ENCODE results near the gene OSBPL3. TPM values are rescaled to one million over a fixed set of nuclear protein-coding genes. Genes with fewer than 3 reads are reported as not detected.

The OSBPL3 gene
- total RNA-seq, 1 experiment from 2014 or later, result 8.6 TPM

DNA sequence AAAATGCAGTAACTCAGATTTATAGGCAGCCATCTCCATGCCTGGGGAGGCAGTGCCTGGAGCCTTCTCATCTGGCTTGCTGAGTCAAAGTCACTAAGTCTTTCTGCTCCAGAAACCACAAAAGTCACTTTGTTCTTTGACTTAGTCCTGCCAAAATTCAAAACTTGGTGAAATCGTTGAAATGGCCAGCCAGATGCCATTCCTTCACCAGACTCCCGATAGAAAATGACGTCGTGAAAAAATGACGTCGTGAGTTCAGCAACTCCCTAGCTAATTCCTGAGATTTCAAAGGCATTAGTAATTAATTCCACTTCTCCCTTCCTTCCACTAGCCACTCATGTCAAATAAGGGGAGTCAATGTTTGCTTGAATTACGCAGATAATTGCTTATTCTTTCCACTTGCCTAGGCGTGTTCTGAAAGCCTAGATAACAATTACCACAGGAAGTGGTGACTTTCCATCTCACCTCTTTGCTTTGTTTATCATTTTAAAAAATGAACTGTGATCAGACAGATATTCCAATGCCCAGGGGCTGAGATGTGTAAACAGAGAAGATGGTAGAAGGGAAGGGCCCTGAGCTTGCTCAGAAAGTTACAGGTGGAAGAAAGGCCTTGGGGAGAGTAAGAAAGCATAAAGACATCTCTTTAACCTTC is 48.5 kb upstream of the OSBPL3 start:
- Histone ChIP-seq H3K27ac (ENCODE audit: insufficient read length, low read depth, low read length) (no peak overlapping the region), H2BK5ac (ENCODE audit: insufficient read length, low read length) (no peak overlapping the region), H3K4me1 (ENCODE audit: insufficient read depth, low read length) (peaks cover 6% of the 10 kb centered on the region; the same call in 1 of the 2 replicates), H4K20me1 (ENCODE audit: control insufficient read depth, insufficient read depth, insufficient read length) (no peaks in the 10 kb centered on the region), H2BK20ac (ENCODE audit: low read depth, low read length, poor library complexity, severe bottlenecking) (no peak overlapping the region), H4K8ac (replicated peaks; ENCODE audit: insufficient read length, low read depth, low read length) (no peak overlapping the region), H4K91ac (ENCODE audit: insufficient read length, low read depth, low read length) (no peak overlapping the region), H4K5ac (ENCODE audit: insufficient read length, low read depth, low read length) (no peak overlapping the region), H2BK120ac (ENCODE audit: low read depth, low read length, poor library complexity, severe bottlenecking) (no peak overlapping the region), H3K4ac (ENCODE audit: low read depth, low read length) (no peak overlapping the region), H3K56ac (ENCODE audit: insufficient read length, low read depth, low read length) (no peak overlapping the region), H3K23ac (ENCODE audit: insufficient read length, low read depth, low read length) (no peak overlapping the region), H2AK5ac (ENCODE audit: insufficient read length, low read length) (no peak overlapping the region), H3K23me2 (ENCODE audit: insufficient read length, low read depth, low read length, poor library complexity, severe bottlenecking) (no peaks in the 10 kb centered on the region), H3K79me2 (ENCODE audit: insufficient read depth, low read length) (no peaks in the 10 kb centered on the region), H3K9ac (ENCODE audit: extremely low read depth, insufficient read length, low read length) (no peak overlapping the region), H3T11ph (ENCODE audit: low read length) (no peak overlapping the region), H3K14ac (ENCODE audit: insufficient read depth, low read length) (no peak overlapping the region), H2AFZ (ENCODE audit: low read length) (no peak overlapping the region), H3K4me2 (ENCODE audit: insufficient read depth, insufficient read length, low read length) (no peak overlapping the region), H3K27me3 (ENCODE audit: insufficient read depth, low read length) (no peaks in the 10 kb centered on the region), H3K79me1 (ENCODE audit: insufficient read depth, low read depth, low read length, poor library complexity, severe bottlenecking) (no peaks in the 10 kb centered on the region), H3K9me3 (ENCODE audit: control insufficient read depth, low read depth, low read length) (no peaks in the 10 kb centered on the region), H3K18ac (ENCODE audit: insufficient read length, low read depth, low read length) (no peak overlapping the region), H2BK12ac (ENCODE audit: insufficient read length, low read depth, low read length) (no peak overlapping the region), H2BK15ac (ENCODE audit: low read depth, low read length) (no peak overlapping the region)
- Mint-ChIP-seq H3K4me1 (peaks cover 35 to 43% of the 10 kb centered on the region in 2 experiments), H3K27me3 (ENCODE audit: low read depth) (peaks cover 16% of the 10 kb centered on the region), H3K4me3 (no peak overlapping the region), H3K36me3 (ENCODE audit: insufficient read depth in 1 of 3, low read depth in 3 of 3) (peaks cover 0 to 4% (median 0%) of the 10 kb centered on the region in 3 experiments; a peak in 2 of 7 replicates), H3K27ac (no peak overlapping the region), H3K9me3 (peaks cover 2 to 3% of the 10 kb centered on the region in 2 experiments; a peak in 1 of 5 replicates)
- no peak for DNase-seq
- WGBS (ENCODE audit: extremely low coverage, insufficient read length, low lambda C conversion rate), result no CpG with 5 or more reads among the region's 8 CpGs
- TF ChIP-seq, protein P1, sequence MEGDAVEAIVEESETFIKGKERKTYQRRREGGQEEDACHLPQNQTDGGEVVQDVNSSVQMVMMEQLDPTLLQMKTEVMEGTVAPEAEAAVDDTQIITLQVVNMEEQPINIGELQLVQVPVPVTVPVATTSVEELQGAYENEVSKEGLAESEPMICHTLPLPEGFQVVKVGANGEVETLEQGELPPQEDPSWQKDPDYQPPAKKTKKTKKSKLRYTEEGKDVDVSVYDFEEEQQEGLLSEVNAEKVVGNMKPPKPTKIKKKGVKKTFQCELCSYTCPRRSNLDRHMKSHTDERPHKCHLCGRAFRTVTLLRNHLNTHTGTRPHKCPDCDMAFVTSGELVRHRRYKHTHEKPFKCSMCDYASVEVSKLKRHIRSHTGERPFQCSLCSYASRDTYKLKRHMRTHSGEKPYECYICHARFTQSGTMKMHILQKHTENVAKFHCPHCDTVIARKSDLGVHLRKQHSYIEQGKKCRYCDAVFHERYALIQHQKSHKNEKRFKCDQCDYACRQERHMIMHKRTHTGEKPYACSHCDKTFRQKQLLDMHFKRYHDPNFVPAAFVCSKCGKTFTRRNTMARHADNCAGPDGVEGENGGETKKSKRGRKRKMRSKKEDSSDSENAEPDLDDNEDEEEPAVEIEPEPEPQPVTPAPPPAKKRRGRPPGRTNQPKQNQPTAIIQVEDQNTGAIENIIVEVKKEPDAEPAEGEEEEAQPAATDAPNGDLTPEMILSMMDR (conservative IDR thresholded peaks at IDR 0.05), result no peak

Data from H9 (cell line).